DOHH2 (cell line): ENCODE results near the gene JHY.

ENCODE experiments used
- H3F3A ChIP-seq: fragments of 200-600 bp; sonication (generic), shearing (Covaris generic); 2 replicates; pipeline ENCODE4 v1.6.0; 2016; ENCODE audit warnings: antibody characterized with exemption, mild to moderate bottlenecking; ENCODE audit not compliant: control insufficient read depth, insufficient read depth
- H3K27ac ChIP-seq: fragments of 200-600 bp; sonication (generic); 2 replicates; pipeline ENCODE4 v1.5.1; 2014; ENCODE audit warnings: low read depth, mild to moderate bottlenecking, low read length, moderate library complexity
- H3K27me3 ChIP-seq: fragments of 200-600 bp; sonication (generic); 2 replicates; pipeline ENCODE4 v1.6.1; 2014; ENCODE audit warnings: mild to moderate bottlenecking, low read length, mixed read lengths; ENCODE audit not compliant: control insufficient read depth
- H3K36me3 ChIP-seq: fragments of 200-600 bp; sonication (generic); 2 replicates; pipeline ENCODE4 v1.6.1; 2014; ENCODE audit warnings: mild to moderate bottlenecking, low read length, moderate library complexity, mixed read lengths; ENCODE audit not compliant: control insufficient read depth
- H3K4me1 ChIP-seq: fragments of 200-600 bp; sonication (generic); 2 replicates; pipeline ENCODE4 v1.6.1; 2014; ENCODE audit warnings: mild to moderate bottlenecking, low read length, mixed read lengths; ENCODE audit not compliant: control insufficient read depth
- H3K4me2 ChIP-seq: fragments of 200-600 bp; sonication (generic); 2 replicates; pipeline ENCODE4 v1.6.0; 2014; ENCODE audit warnings: mild to moderate bottlenecking, low read length, moderate library complexity
- H3K4me3 ChIP-seq: fragments of 200-600 bp; sonication (generic); 2 replicates; pipeline ENCODE4 v1.5.1; 2014; ENCODE audit warnings: mild to moderate bottlenecking, low read length, mixed read lengths
- H3K79me2 ChIP-seq: fragments of 200-600 bp; sonication (generic); 2 replicates; pipeline ENCODE4 v1.6.1; 2014; ENCODE audit warnings: mild to moderate bottlenecking, low read length, mixed read lengths; ENCODE audit not compliant: control insufficient read depth
- H3K9me2 ChIP-seq: fragments of 200-600 bp; sonication (generic); replicated peaks from 2 replicates; pipeline ENCODE4 v1.6.1; 2014; ENCODE audit warnings: mild to moderate bottlenecking, low read length, mixed read lengths; ENCODE audit not compliant: control insufficient read depth
- H3K9me3 ChIP-seq: fragments of 200-600 bp; sonication (generic); 2 replicates; pipeline ENCODE4 v1.6.1; 2014; ENCODE audit warnings: antibody characterized with exemption, low read length, mixed read lengths; ENCODE audit not compliant: control insufficient read depth, insufficient read depth
- H4K20me1 ChIP-seq: fragments of 200-600 bp; sonication (generic); 2 replicates; pipeline ENCODE4 v1.6.0; 2014; ENCODE audit warnings: low read depth, mild to moderate bottlenecking, antibody characterized with exemption, low read length, moderate library complexity; ENCODE audit not compliant: control insufficient read depth, insufficient read depth
- CTCF ChIP-seq: fragments of 200-600 bp; sonication (generic); IDR thresholded peaks from one replicate; pipeline ENCODE4 v1.5.1; 2014; ENCODE audit warnings: antibody characterized with exemption, mild to moderate bottlenecking, low read depth, low read length; ENCODE audit not compliant: poor library complexity, severe bottlenecking
- EZH2phosphoT487 ChIP-seq: fragments of 200-600 bp; sonication (generic); IDR thresholded peaks from 2 replicates; pipeline ENCODE4 v1.6.1; 2017; ENCODE audit warnings: borderline replicate concordance, mild to moderate bottlenecking, antibody characterized with exemption, low read length, moderate library complexity, mixed read lengths

JHY gene

DNA sequence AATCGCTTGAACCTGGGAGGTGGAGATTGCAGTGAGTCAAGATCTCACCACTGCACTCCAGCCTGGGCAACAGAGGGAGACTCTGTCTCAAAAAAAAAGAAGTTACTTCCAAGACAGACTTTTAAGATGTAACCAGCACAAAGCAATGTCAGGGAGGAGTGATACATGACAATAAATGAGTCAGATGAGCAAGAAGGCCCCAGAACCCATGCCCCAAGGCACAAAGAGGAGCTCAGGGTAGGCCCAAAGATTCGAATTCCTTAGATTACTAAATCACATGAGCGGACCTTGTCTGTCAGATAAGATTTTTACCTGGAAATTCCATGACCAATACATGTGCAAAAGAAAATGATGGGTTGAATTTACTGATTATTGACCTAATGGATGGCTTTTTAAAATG, 10.5 kb upstream of the JHY start:
- no peaks in the 10 kb centered on the region for H3K79me2 ChIP-seq
- H3K27me3 ChIP-seq = peaks cover 12% of the 10 kb centered on the region; the same call in 1 of the 2 replicates
- H3K4me2 ChIP-seq = no peak overlapping the region
- no peaks in the 10 kb centered on the region for H4K20me1 ChIP-seq
- no peaks in the 10 kb centered on the region for H3K36me3 ChIP-seq
- no peak overlapping the region for H3K4me3 ChIP-seq
- no peaks in the 10 kb centered on the region for H3F3A ChIP-seq
- H3K9me3 ChIP-seq = no peaks in the 10 kb centered on the region
- H3K27ac ChIP-seq = no peak overlapping the region
- no peaks in the 10 kb centered on the region for H3K4me1 ChIP-seq
- no peak for TF ChIP-seq EZH2phosphoT487
- no peak for TF ChIP-seq CTCF
- no peaks in the 10 kb centered on the region for H3K9me2 ChIP-seq

DNA sequence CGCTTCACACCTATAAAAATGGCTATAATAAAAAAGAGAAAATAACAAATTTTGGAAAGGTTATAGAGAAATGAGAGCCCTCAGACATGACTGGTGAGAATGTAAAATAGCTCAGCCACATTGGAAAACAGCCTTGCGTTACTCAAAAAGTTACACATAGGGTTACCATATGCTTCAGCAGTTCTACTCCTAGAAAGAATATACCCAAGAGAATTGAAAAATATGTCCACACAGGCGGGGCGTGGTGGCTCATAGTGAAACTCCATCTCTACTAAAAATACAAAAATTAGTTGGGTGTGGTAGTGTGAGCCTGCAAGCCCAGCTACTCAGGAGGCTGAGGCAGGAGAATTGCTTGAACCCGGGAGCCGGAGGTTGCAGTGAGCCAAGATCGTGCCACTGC, 7.6 kb upstream of the JHY start:
- no peak for TF ChIP-seq EZH2phosphoT487
- TF ChIP-seq CTCF = no peak
- Histone ChIP-seq H3K27me3 (peaks cover 11% of the 10 kb centered on the region), H3K27ac (no peak overlapping the region), H3K79me2 (no peaks in the 10 kb centered on the region), H4K20me1 (no peaks in the 10 kb centered on the region), H3K4me3 (no peak overlapping the region), H3K4me2 (no peak overlapping the region), H3K4me1 (no peaks in the 10 kb centered on the region), H3K36me3 (no peaks in the 10 kb centered on the region), H3K9me3 (no peaks in the 10 kb centered on the region), H3F3A (no peaks in the 10 kb centered on the region), H3K9me2 (no peaks in the 10 kb centered on the region)

- Histone ChIP-seq H4K20me1 (no peaks in the 10 kb centered on the region), H3K27ac (no peak overlapping the region), H3F3A (no peaks in the 10 kb centered on the region), H3K4me2 (no peak overlapping the region), H3K36me3 (no peaks in the 10 kb centered on the region), H3K27me3 (peaks cover 22% of the 10 kb centered on the region), H3K79me2 (no peaks in the 10 kb centered on the region), H3K9me2 (no peaks in the 10 kb centered on the region), H3K4me3 (no peak overlapping the region), H3K4me1 (no peaks in the 10 kb centered on the region), H3K9me3 (no peaks in the 10 kb centered on the region)
- TF ChIP-seq CTCF = no peak
- no peak for TF ChIP-seq EZH2phosphoT487
These were observed 4.8 kb upstream of the JHY start for GRCh38 chr11:122877732-122878131.

- TF ChIP-seq EZH2phosphoT487 = no peak
- no peak for TF ChIP-seq CTCF
These were observed 2.8 kb upstream of the JHY start for GRCh38 chr11:122879785-122880184.

More at GRCh38 chr11:122879785-122880184, 2.8 kb upstream of the JHY start:
- no peaks in the 10 kb centered on the region for H3K9me2 ChIP-seq
- no peaks in the 10 kb centered on the region for H4K20me1 ChIP-seq
- no peak overlapping the region for H3K27ac ChIP-seq
- H3K4me1 ChIP-seq = no peaks in the 10 kb centered on the region
- no peaks in the 10 kb centered on the region for H3K9me3 ChIP-seq
- no peaks in the 10 kb centered on the region for H3K79me2 ChIP-seq
- no peak overlapping the region for H3K4me3 ChIP-seq
- H3K36me3 ChIP-seq = no peaks in the 10 kb centered on the region
- H3K4me2 ChIP-seq = no peak overlapping the region
- H3K27me3 ChIP-seq = peaks cover 38% of the 10 kb centered on the region
- no peaks in the 10 kb centered on the region for H3F3A ChIP-seq
